Effector memory CD4-positive, alpha-beta T cell (primary cell): ENCODE results near the gene EAF1.

Source experiments
- DNase-seq, 3 donors: peaks; one replicate each; pipeline ENCODE4 v3.0.0-alpha.2; 2020
- H3K27ac ChIP-seq: 2 replicates; pipeline ENCODE4 v1.7.0; 2013; ENCODE audit warnings: mild to moderate bottlenecking, low read length, moderate library complexity; ENCODE audit not compliant: insufficient read depth, poor library complexity, severe bottlenecking
- H3K27me3 ChIP-seq: replicated peaks from 2 replicates; pipeline ENCODE4 v1.7.0; 2013; ENCODE audit warnings: mild to moderate bottlenecking, low read length; ENCODE audit not compliant: insufficient read depth, control insufficient read depth, poor library complexity, severe bottlenecking
- H3K36me3 ChIP-seq: 2 replicates; pipeline ENCODE4 v1.7.0; 2013; ENCODE audit warnings: mild to moderate bottlenecking, low read length, moderate library complexity; ENCODE audit not compliant: control insufficient read depth, insufficient read depth
- H3K4me1 ChIP-seq: 2 replicates; pipeline ENCODE4 v1.7.0; 2013; ENCODE audit warnings: low read length, mild to moderate bottlenecking; ENCODE audit not compliant: control insufficient read depth, insufficient read depth, poor library complexity, severe bottlenecking
- H3K4me3 ChIP-seq: 2 replicates; pipeline ENCODE4 v1.7.0; 2013; ENCODE audit warnings: low read length, low read depth, mild to moderate bottlenecking; ENCODE audit not compliant: insufficient read depth, poor library complexity, severe bottlenecking
- H3K9me3 ChIP-seq: 2 replicates; pipeline ENCODE4 v1.7.0; 2013; ENCODE audit warnings: mild to moderate bottlenecking, low read length, moderate library complexity; ENCODE audit not compliant: control insufficient read depth

Gene EAF1

DNA sequence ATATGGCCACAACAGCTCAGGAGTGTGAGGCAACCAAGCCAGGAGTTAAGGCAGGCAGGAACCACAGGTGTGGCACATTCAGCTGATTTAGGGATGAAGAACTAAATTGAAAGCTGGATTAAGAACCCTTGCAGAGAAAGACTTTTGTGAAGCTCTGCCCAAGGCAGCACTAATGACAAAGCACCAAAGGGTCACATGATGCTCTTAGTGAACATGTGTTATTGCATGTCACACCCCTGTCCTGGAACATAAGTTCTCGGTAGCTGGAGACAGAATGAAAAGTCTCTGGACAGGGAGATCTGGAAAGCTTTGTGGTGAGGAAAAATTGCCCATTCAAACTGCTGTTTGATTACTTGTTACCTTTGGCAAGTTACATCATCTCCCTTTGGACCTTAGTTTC lies 3.2 kb downstream of the EAF1 start:
- peaks cover 43% of the 10 kb centered on the region for H3K36me3 ChIP-seq
- H3K27ac ChIP-seq: no peak overlapping the region
- H3K27me3 ChIP-seq: no peaks in the 10 kb centered on the region
- H3K9me3 ChIP-seq: no peaks in the 10 kb centered on the region
- peaks cover 13% of the 10 kb centered on the region for H3K4me1 ChIP-seq
- no peak overlapping the region for H3K4me3 ChIP-seq
- DNase-seq: no peak

GRCh38 chr3:15431256-15431837 lies 3.9 kb downstream of the EAF1 start:
- H3K36me3 ChIP-seq: peaks cover 50% of the 10 kb centered on the region
- peaks cover 12% of the 10 kb centered on the region for H3K4me1 ChIP-seq
- no peak overlapping the region for H3K27ac ChIP-seq
- H3K9me3 ChIP-seq: no peaks in the 10 kb centered on the region
- no peaks in the 10 kb centered on the region for H3K27me3 ChIP-seq
- no peak overlapping the region for H3K4me3 ChIP-seq
- no peak for DNase-seq

GRCh38 chr3:15433531-15433930 lies 6.1 kb downstream of the EAF1 start:
- H3K27ac ChIP-seq: no peak overlapping the region

DNA sequence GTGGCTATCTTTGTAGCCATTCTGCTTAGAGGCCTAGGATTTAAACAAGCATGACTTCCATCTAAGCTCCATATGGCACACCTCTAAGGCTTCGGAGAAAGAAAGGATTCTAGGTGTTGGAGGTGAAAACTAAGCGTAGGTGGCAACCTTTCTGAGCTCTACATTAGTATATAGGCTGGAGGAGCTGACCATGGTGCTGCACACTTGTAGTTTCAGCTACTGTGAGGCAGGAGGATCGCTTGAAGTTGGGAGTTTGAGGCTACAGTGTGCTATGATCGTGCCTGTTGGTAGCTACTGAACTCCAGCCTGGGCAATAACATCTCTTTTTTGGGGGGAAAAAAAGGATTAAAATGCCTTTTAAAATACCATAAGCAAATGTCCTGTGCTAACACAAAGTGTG lies 7.4 kb downstream of the EAF1 start:
- no peak overlapping the region for H3K27ac ChIP-seq
- DNase-seq: no peak
- H3K4me1 ChIP-seq: peaks cover 1% of the 10 kb centered on the region
- H3K4me3 ChIP-seq: no peak overlapping the region
- H3K36me3 ChIP-seq: peaks cover 82% of the 10 kb centered on the region
- H3K27me3 ChIP-seq: no peaks in the 10 kb centered on the region
- no peaks in the 10 kb centered on the region for H3K9me3 ChIP-seq

More at GRCh38 chr3:15433531-15433930, 6.1 kb downstream of the EAF1 start:
- no peaks in the 10 kb centered on the region for H3K27me3 ChIP-seq
- peaks cover 6% of the 10 kb centered on the region for H3K4me1 ChIP-seq
- H3K4me3 ChIP-seq: no peak overlapping the region
- no peak for DNase-seq
- peaks cover 69% of the 10 kb centered on the region for H3K36me3 ChIP-seq
- no peaks in the 10 kb centered on the region for H3K9me3 ChIP-seq

DNA sequence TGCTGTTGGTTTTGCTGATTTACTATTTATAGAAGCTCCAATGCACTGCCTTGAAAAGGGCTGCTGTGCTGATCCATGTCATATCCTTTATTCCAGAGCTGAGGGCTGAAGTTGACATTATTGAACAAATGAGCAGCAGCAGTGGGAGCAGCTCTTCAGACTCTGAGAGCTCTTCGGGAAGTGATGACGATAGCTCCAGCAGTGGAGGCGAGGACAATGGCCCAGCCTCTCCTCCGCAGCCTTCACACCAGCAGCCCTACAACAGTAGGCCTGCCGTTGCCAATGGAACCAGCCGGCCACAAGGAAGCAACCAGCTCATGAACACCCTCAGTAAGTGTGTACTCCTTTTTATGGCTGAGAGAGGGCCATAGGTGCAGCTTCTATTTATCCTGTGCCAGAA lies 8.8 kb downstream of the EAF1 start:
- Histone ChIP-seq H3K36me3 (peaks cover 90% of the 10 kb centered on the region), H3K4me1 (no peaks in the 10 kb centered on the region), H3K27me3 (no peaks in the 10 kb centered on the region), H3K9me3 (no peaks in the 10 kb centered on the region), H3K27ac (no peak overlapping the region), H3K4me3 (no peak overlapping the region)
- no peak for DNase-seq

- Histone ChIP-seq H3K36me3 (peaks cover 84% of the 10 kb centered on the region), H3K27ac (no peak overlapping the region), H3K27me3 (no peaks in the 10 kb centered on the region), H3K9me3 (no peaks in the 10 kb centered on the region), H3K4me3 (no peak overlapping the region), H3K4me1 (no peaks in the 10 kb centered on the region)
- DNase-seq: no peak
These were observed 11.6 kb downstream of the EAF1 start for GRCh38 chr3:15438983-15439382.

DNA sequence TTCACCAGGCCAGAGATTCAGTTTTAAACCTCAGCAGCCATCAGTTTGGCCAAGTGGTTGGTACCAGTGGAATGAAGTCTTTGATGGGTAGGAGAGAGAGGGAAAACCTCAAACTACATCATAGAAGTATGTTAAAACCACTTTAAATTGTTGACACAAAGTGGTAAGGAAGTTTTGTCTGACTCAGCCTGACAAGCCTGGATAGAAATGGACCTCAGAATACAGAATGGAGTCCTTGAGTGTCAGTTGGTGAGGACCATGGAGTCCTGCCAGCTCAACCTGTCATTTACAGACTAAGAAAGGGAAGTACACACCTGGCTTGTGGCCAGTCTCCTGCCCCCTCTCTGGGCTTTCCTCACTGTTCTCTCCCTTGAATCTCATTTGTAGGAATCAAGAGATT lies 12.1 kb downstream of the EAF1 start:
- H3K27ac ChIP-seq: no peak overlapping the region
- no peaks in the 10 kb centered on the region for H3K4me1 ChIP-seq
- peaks cover 79% of the 10 kb centered on the region for H3K36me3 ChIP-seq
- H3K27me3 ChIP-seq: no peaks in the 10 kb centered on the region
- no peaks in the 10 kb centered on the region for H3K9me3 ChIP-seq
- DNase-seq: no peak
- H3K4me3 ChIP-seq: no peak overlapping the region

DNA sequence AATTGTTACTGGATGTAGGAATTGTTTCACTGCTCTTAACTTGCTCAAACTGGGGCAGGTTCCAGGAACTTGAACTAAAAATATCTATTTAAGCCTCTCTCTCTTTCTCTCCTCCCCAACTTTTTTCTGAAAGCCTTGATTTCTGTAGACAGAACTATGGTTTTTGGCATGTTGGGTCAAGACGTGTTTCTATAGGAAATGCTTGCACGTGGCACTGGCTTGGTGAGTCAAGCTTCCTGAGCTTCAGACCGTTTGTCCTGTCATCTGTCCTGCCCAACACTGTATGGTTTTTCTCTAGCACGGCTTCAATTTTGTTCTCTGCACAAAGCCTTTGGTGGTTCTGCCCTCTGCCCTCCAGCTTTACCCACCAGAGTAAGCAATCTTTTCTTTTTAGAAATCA lies 13.5 kb downstream of the EAF1 start:
- no peaks in the 10 kb centered on the region for H3K4me1 ChIP-seq
- H3K36me3 ChIP-seq: peaks cover 65% of the 10 kb centered on the region
- H3K9me3 ChIP-seq: no peaks in the 10 kb centered on the region
- no peak overlapping the region for H3K27ac ChIP-seq
- no peaks in the 10 kb centered on the region for H3K27me3 ChIP-seq
- DNase-seq: no peak
- H3K4me3 ChIP-seq: no peak overlapping the region

DNA sequence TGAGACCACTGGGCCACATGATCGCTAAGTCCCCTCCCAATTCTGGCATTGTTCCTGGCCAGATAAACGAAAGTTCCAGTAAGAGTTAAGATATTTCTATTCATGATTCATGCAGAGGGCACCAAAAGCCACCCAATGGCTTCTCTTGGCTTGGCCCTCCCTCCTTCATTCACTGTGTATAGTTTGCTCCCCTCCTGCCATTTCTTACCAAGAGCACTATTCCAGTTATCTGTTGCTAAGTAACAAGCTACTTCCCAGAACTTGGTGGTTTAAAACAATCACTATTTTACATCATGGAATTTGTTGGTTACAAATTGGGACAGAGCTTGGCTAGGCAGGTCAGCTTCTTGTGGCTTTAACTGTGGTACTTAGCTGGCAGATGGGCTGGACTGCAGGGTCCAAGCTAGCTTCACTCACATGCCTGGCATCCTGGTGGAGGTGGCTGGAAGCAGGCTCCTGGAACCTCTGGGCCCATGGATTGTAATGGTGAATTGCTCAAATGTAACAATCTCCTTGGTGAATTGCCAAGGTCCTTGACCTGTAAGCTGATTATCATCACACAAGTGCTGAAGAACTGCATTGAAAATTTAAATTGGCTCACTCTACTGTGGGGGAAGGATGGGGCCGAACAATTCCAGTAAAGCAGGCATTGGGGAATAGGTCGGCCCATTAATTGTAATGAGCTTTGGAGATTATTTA lies 16.6 kb downstream of the EAF1 start:
- Histone ChIP-seq H3K4me3 (no peak overlapping the region), H3K9me3 (no peaks in the 10 kb centered on the region), H3K4me1 (no peaks in the 10 kb centered on the region), H3K36me3 (peaks cover 36% of the 10 kb centered on the region), H3K27me3 (no peaks in the 10 kb centered on the region), H3K27ac (no peak overlapping the region)
- no peak for DNase-seq

- H3K27me3 ChIP-seq: no peaks in the 10 kb centered on the region
- H3K27ac ChIP-seq: no peak overlapping the region
- no peaks in the 10 kb centered on the region for H3K4me1 ChIP-seq
- DNase-seq: no peak
- no peaks in the 10 kb centered on the region for H3K36me3 ChIP-seq
- H3K9me3 ChIP-seq: no peaks in the 10 kb centered on the region
- H3K4me3 ChIP-seq: no peak overlapping the region
These were observed 22.3 kb downstream of the EAF1 start for GRCh38 chr3:15449489-15450224.
